Spleen (tissue), 11 donors: ENCODE measurements around the gene TSHZ2. TPM values are rescaled to one million over a fixed set of nuclear protein-coding genes. Genes with fewer than 3 reads are reported as not detected.

Source experiments
- DNase-seq: peaks from one replicate; pipeline ENCODE4 v3.0.0-alpha.2; 2020
- H3K27ac ChIP-seq, 8 donors: fragments of 200-600 bp; sonication (generic) in 7 of 8; 1 replicate in 4 of 8; 2 replicates in 4 of 8; pipeline versions ENCODE4 v1.5.0 to v1.8.0; 2016 to 2021; ENCODE audit warnings: inconsistent platforms in 4 of 8, mild to moderate bottlenecking in 4 of 8, moderate library complexity in 1 of 8
- H3K27me3 ChIP-seq, 7 donors: fragments of 200-600 bp; sonication (generic) in 6 of 7; replicated peaks in 1 of 7; 1 replicate in 4 of 7; 2 replicates in 3 of 7; pipeline versions ENCODE4 v1.5.0 to v1.8.0; 2016 to 2021; ENCODE audit warnings: inconsistent platforms in 3 of 7, mild to moderate bottlenecking in 1 of 7
- H3K36me3 ChIP-seq, 6 donors: fragments of 200-600 bp; sonication (generic) in 5 of 6; 1 replicate in 4 of 6; 2 replicates in 2 of 6; pipeline versions ENCODE4 v1.5.0 to v1.8.0; 2016 to 2021; ENCODE audit warnings: inconsistent platforms in 2 of 6
- H3K4me1 ChIP-seq, 6 donors: fragments of 200-600 bp; sonication (generic) in 5 of 6; 1 replicate in 3 of 6; 2 replicates in 3 of 6; pipeline versions ENCODE4 v1.5.0 to v1.8.0; 2016 to 2021; ENCODE audit warnings: inconsistent platforms in 3 of 6
- H3K4me3 ChIP-seq, 8 donors: fragments of 200-600 bp; sonication (generic) in 7 of 8; 1 replicate in 4 of 8; 2 replicates in 4 of 8; pipeline versions ENCODE4 v1.5.0 to v1.8.0; 2016 to 2021; ENCODE audit warnings: inconsistent platforms in 4 of 8, mild to moderate bottlenecking in 4 of 8, moderate library complexity in 2 of 8
- H3K9me3 ChIP-seq, 8 donors: fragments of 200-600 bp; sonication (generic) in 7 of 8; 1 replicate in 4 of 8; 2 replicates in 4 of 8; pipeline versions ENCODE4 v1.5.0 to v1.8.0; 2016 to 2021; ENCODE audit warnings: inconsistent platforms in 4 of 8
- CTCF ChIP-seq, 11 experiments: fragments of 200-600 bp in 7 of 11; fragments of 450-650 bp in 4 of 11; sonication (generic) in 4 of 11; IDR thresholded peaks in 8 of 11; conservative IDR thresholded peaks in 3 of 11; 1 replicate in 7 of 11; 2 replicates in 4 of 11; pipeline versions ENCODE4 v1.4.0 to v1.8.0; 2016 to 2021; ENCODE audit warnings: antibody characterized with exemption in 11 of 11, inconsistent platforms in 4 of 11, mild to moderate bottlenecking in 1 of 11
- POLR2A ChIP-seq, 3 donors: fragments of 450-650 bp; IDR thresholded peaks; one replicate each; pipeline ENCODE4 v1.5.1; 2017; ENCODE audit warnings: antibody characterized with exemption in 3 of 3, mild to moderate bottlenecking in 1 of 3
- POLR2AphosphoS5 ChIP-seq, 3 donors: sonication (generic); formaldehyde crosslinking; IDR thresholded peaks; one replicate each; pipeline ENCODE4 v1.5.1; 2017; ENCODE audit warnings: antibody characterized with exemption in 3 of 3
- WGBS, 5 donors: extraction: QIAGEN DNeasy Blood & Tissue Kit in 3 of 5; methylation state at CpG; one replicate each; pipeline versions ENCODE4 v1.1.5 to v1.1.7; 2013 to 2018; 5-methylcytosine and 5-hydroxymethylcytosine counted together
- intact Hi-C: fragments of 100-400 bp; cut with DNase I; formaldehyde crosslinking; loops from one replicate; pipeline ENCODE4 v1.15.0; 2023; ENCODE audit warnings: low total_unique reads
- polyA plus RNA-seq, 3 donors: library from polyadenylated mRNA; stranded (reverse); fragments of 200-250 nt; gene quantifications; one replicate each; pipeline ENCODE4 v1.2.1, GENCODE V29; 2013
- total RNA-seq, 7 donors: library from RNA; depleted of rRNA in 3 of 7; stranded (reverse); fragments of >200 nt in 3 of 7; fragmentation: NEBNext Ultra II Directional in 4 of 7; extraction: Animal tissue kit (Norgen Biotek cat#: 25700) in 4 of 7; gene quantifications; one replicate each; pipeline versions ENCODE4 v1.1.0 to v1.2.1, GENCODE V29; 2016 to 2021
- donor health status: healthy with polysubstance abuse.
- donor health status: DM: no; HTN: no; CAD: no; lungs with moderate emphysema.
- donor health status: DM: no; HTN: no; CAD: no.
- donor health status: Bipolar disorder and iron deficiency.
- donor health status: healthy.
- donor health status: DM: no; HTN: no; CAD: no.
- donor health status: DM: yes; HTN: yes; CAD: no.

The TSHZ2 gene
- total and polyA plus RNA-seq, 10 donors: 0.86 to 19.2 (median 15.7) TPM

GRCh38 chr20:53081916-53082863, 110.0 kb downstream of the TSHZ2 start:
- intact Hi-C loops: no loop called here
- 57 to 71% (median 63%) methylated on average over 10 of the region's 10 CpGs for WGBS, 5 donors
- Histone ChIP-seq H3K4me1 (peaks cover 0 to 41% (median 13%) of the 10 kb centered on the region in 6 donors), H3K27me3 (no peaks in the 10 kb centered on the region), H3K36me3 (no peaks in the 10 kb centered on the region), H3K4me3 (no peak overlapping the region), H3K9me3 (no peaks in the 10 kb centered on the region), H3K27ac (peak overlapping the region in 7 of 8 donors; percentile 29 to 71 (median 56))
- TF ChIP-seq POLR2A (IDR thresholded peaks at IDR 0.05) (no peak), CTCF (IDR thresholded peaks at IDR 0.05 in 8 of 11, conservative IDR thresholded peaks at IDR 0.05 in 3 of 11) (no peak), POLR2AphosphoS5 (IDR thresholded peaks at IDR 0.05) (no peak)
- no peak for DNase-seq

GRCh38 chr20:53083411-53083810, 111.3 kb downstream of the TSHZ2 start:
- TF ChIP-seq CTCF (IDR thresholded peaks at IDR 0.05 in 8 of 11, conservative IDR thresholded peaks at IDR 0.05 in 3 of 11): no peak
- TF ChIP-seq POLR2A (IDR thresholded peaks at IDR 0.05): no peak
- no peak for TF ChIP-seq POLR2AphosphoS5 (IDR thresholded peaks at IDR 0.05)
- DNase-seq: no peak
- intact Hi-C loops: no loop called here

GRCh38 chr20:53084408-53084997, 112.3 kb downstream of the TSHZ2 start:
- TF ChIP-seq CTCF (IDR thresholded peaks at IDR 0.05 in 8 of 11, conservative IDR thresholded peaks at IDR 0.05 in 3 of 11) (no peak), POLR2AphosphoS5 (IDR thresholded peaks at IDR 0.05) (no peak), POLR2A (IDR thresholded peaks at IDR 0.05) (no peak)
- no peak for DNase-seq
- Histone ChIP-seq H3K27ac (no peak overlapping the region), H3K4me1 (peaks cover 0 to 23% (median 8%) of the 10 kb centered on the region in 6 donors), H3K36me3 (no peaks in the 10 kb centered on the region), H3K27me3 (no peaks in the 10 kb centered on the region), H3K9me3 (no peaks in the 10 kb centered on the region), H3K4me3 (no peak overlapping the region)
- intact Hi-C loops: no loop called here

More at GRCh38 chr20:53083411-53083810, 111.3 kb downstream of the TSHZ2 start:
- Histone ChIP-seq H3K4me1 (peaks cover 0 to 32% (median 8%) of the 10 kb centered on the region in 6 donors), H3K36me3 (no peaks in the 10 kb centered on the region), H3K27ac (peak overlapping the region in 2 of 8 donors; percentile 53), H3K9me3 (no peaks in the 10 kb centered on the region), H3K27me3 (no peaks in the 10 kb centered on the region), H3K4me3 (no peak overlapping the region)
- WGBS, 5 donors: 87 to 93% (median 87%) methylated on average over 7 of the region's 7 CpGs

- no peak overlapping the region for H3K27ac ChIP-seq
- intact Hi-C loops: no loop called here
- no peaks in the 10 kb centered on the region for H3K36me3 ChIP-seq
- H3K9me3 ChIP-seq: no peaks in the 10 kb centered on the region
- DNase-seq: no peak
- H3K4me1 ChIP-seq: peaks cover 0 to 10% (median 2%) of the 10 kb centered on the region in 6 donors
- H3K27me3 ChIP-seq: no peaks in the 10 kb centered on the region
- TF ChIP-seq CTCF (IDR thresholded peaks at IDR 0.05 in 8 of 11, conservative IDR thresholded peaks at IDR 0.05 in 3 of 11): no peak
- no peak for TF ChIP-seq POLR2AphosphoS5 (IDR thresholded peaks at IDR 0.05)
- no peak for TF ChIP-seq POLR2A (IDR thresholded peaks at IDR 0.05)
- 43 to 69% (median 51%) methylated on average over 5 of the region's 5 CpGs for WGBS, 5 donors
- H3K4me3 ChIP-seq: no peak overlapping the region
Measured at GRCh38 chr20:53085720-53086119, 113.6 kb downstream of the TSHZ2 start.
